HG03571 (cell line): ENCODE measurements around the gene IL18.
A peak's percentile ranks its signal among the peaks of the same experiment; 100 is the strongest.
"Not testable (repeated sequence)": the region's sequence is repeated elsewhere in the genome, so short reads cannot be mapped to it uniquely, and the experiment has no call there.

Source experiments
- ATAC-seq: cut with Tn5 transposase; IDR thresholded peaks from one replicate; pipeline ENCODE4 v1.9.1; 2021; ENCODE audit not compliant: unreplicated experiment

Gene IL18

DNA sequence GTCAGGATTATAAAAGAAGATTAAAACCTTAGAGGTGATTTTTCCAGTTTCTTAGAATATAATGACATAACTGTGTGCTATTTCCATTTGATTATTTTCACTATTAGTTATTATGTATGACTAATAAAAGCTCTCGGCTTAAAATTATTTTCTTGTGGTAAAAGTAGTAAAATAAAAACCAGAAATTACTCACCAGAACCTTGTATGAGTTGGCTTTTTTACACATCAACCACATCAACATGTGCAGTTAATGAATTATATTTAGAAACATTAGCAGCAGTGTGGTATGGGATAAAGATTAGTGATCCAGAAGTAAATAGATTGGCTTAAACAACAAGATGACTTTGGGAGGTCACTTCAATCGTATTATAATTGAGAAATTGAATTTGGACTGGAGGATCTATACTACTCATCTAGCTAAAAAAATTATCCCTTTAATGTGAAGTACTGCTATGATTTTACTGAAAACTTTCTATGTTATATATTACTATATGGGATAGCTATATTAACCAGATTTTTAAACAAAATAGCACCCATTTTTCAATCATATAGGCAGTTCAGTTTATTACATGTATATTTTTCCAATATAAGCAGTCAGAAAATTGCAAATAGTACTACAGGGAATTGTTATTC is 8.6 kb upstream of the IL18 start:
- ATAC-seq: peak; percentile 61

DNA sequence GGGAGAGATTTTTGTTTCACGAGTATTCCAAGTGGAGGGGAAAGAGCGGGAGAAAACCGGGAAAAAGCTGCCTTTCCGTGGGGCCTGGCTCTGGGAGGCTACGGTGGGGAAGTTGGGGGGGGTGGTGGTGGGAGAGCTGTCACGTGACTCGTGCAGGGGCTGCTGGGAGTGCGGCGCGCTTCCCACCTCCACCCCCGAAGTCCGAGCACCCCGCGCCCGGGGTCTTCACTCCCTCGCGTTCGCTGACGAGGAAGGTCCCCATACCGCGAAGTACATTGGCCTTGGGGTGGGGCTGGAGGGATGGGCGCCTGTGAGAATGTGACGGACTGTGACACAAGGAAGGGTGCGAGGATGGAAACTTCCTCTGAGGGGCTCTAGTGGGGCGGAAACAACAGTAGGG is 3.3 kb upstream of the IL18 start, which contains the start of gene TEX12:
Gene TEX12 (plus strand): TSS at position 228 of the 400 bp plus-strand sequence. CDS start 1,897 bp downstream, outside the sequence.
- no peak for ATAC-seq

DNA sequence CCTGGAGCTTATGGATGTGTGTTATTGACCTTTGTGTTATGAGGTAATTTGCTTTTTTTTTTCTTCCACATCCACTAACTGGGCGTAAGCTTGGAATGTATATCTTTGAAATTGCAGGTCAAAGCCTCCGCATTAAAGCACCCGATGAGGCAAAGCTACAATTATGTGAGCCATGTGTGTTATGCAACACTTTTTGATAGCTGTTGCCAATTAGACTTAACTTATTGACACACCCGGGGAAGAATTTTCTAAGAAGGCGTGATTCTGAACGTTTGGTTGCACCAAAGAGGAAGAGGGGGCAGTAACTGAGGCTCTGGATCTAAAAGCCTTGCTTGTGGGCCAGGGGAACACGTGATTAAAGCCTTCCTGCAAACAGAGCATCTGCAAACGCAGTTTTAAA is 2.7 kb upstream of the IL18 start:
- ATAC-seq: no peak

DNA sequence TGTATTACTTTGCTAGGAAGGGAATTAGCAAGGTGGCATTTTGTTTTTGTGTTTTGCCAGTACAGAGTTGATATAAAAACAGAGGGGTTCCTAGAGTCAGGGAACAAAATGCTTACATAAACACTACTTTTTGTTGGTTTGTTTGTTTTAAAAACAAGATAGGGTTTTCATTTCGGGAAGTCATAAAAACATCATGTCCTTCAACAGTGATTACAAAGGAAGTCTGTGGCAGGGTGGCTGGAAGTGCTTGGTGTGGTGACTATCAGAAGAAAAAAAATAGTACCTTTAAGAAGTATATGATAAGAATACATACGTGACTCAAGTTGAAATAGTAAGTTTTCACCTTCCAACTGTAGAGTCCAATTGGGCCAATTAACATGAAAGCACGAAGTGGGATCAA is 1.2 kb upstream of the IL18 start:
- no peak for ATAC-seq

DNA sequence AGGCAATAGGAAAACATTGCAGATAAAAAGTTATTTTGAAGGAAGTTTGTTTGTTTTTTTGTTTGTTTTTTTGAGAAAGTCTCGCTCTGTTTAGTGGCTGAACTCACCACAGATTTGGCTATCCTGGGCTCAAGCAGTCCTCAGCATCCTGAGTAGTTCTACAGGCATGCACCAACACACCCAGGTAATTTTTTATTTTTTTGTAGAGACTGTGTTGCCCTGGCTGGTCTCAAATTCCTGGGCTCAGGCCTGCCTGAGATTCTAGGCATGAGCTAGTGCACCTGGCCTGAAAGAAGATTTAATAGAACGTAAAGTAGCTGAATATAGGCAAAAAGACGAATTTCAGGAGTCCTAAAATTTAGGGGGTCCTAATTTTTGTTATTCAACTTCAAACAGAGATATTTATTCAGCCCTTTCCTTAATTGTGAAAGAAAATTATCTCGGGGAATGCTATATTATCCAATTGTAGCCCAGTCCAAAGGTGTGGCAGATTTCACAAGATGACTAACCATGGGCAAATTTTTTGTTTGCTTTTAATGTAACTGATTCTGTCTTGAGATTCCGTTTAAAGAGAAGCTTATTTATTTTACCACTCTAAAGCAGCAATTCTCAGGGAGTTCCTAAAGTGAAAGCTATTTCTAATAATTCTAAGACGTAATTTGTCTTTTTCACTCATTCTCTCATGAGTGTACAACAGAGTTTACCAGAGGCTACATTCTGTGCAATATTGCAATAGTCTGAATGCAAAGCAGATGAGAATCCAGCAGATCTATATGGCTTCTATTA is 940 bp downstream of the IL18 start:
- ATAC-seq: no peak

DNA sequence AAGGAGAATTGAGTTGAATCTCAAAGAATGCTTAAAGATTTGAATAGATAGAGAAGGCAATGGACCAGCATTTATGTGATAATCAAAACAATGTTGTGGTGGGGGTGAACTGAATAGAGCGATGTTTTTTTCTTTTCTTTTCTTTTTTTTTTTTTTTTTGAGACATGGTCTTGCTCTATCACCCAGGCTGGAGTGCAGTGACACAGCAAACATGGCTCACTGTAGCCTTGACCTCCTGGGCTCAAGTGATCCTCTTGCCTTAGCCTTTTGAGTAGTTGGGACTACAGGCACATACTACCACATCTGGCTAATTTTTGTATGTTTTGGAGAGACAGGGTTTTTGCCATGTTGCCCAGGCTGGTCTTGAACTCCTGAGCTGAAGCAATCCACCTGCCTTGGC is 1.7 kb downstream of the IL18 start:
- ATAC-seq: not testable (repeated sequence)

DNA sequence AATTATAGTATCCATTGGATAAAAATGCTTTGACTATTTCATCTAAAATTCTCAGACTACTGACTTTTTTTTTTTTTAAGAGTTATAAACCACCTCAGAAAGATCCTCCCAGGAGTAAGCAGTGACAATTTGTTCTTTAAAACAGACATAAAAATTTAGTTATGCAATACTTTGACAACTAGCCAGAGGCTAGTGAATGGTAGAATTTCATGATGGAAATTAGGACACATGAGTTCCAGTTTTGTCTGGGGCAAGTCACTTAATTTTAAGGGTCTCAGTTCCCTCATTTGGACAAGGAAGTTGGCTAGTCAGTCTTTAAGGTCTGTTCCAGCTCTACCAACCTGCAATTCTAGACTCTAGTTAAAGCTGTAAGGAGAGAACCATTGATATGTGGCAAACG is 2.9 kb downstream of the IL18 start:
- no peak for ATAC-seq

DNA sequence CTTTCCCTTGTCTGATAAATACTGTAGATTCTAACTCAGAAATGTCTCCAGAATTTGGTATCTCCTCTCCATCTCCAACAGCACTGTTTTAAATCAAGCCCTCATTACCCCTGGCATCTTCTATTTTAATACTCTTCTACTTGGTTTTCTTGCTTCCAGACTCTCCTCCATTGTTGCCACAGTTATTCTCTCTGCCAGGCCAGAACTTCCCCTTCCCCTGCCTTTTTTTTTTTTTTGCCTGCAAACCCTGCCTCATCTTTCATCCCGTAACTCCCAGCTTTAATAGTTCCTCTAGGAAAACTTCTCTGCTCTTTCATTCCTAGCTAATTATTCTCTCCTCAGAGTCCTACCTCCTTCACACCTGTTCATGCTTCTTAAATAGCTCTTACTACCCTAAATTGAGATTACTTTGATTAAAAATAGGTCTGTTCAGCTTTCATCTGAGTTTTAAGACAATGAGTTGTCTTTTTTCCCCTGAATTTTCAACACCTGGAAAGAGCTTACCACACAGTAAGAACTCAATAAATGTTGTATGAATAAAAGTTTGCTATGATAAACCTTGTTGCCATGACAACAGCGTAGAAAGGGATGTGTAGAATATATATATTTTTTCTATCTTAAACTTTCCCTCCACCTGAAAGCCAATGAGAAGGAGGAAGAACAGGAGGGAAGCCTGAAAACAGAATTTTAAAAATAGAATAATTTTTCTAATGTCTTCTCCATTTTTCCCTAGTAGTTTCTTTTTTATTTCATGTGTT is 3.6 kb downstream of the IL18 start:
- no peak for ATAC-seq

DNA sequence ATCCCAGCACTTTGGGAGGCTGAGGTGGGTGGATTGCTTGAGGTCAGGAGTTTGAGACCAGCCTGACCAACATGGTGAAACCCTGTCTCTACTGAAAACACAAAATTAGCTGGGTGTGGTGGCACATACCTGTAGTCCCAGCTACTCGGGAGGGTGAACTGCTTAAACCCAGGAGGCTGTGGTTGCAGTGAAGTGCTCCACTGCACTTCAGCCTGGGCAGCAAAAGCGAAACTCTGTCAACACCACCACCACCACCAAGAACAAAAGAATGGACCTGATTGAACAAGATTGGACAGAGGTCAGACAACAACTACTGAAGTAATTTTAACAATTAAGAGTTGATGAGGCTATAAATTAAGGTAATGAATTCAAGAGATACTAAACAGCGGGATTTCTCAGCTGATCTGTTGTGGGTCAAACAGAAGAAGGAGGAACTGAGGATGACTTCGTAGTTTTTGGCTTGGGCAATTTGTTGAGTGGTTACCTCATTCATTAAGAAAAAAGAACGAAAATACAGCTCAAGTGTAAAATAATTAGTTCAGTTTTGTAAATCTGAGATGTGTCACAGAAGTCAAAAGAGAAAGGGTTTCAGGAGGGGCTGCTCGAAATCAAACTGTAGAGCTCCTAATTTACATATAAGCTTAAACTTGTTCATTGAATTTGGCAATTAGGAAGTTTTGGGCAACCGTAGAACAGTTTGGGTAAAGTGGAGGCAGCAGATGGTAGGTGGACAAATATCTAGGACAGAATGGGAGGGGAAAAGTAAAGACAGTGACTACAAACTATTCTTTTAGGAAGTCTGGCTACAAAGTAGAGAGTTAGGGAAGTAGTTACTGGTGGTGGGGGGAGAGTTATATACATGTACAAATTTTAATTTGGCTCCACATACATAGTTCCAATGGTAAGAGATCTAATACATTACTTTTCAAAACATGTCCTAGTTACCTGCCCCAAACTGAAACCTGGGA is 4.5 kb downstream of the IL18 start:
- ATAC-seq: no peak

DNA sequence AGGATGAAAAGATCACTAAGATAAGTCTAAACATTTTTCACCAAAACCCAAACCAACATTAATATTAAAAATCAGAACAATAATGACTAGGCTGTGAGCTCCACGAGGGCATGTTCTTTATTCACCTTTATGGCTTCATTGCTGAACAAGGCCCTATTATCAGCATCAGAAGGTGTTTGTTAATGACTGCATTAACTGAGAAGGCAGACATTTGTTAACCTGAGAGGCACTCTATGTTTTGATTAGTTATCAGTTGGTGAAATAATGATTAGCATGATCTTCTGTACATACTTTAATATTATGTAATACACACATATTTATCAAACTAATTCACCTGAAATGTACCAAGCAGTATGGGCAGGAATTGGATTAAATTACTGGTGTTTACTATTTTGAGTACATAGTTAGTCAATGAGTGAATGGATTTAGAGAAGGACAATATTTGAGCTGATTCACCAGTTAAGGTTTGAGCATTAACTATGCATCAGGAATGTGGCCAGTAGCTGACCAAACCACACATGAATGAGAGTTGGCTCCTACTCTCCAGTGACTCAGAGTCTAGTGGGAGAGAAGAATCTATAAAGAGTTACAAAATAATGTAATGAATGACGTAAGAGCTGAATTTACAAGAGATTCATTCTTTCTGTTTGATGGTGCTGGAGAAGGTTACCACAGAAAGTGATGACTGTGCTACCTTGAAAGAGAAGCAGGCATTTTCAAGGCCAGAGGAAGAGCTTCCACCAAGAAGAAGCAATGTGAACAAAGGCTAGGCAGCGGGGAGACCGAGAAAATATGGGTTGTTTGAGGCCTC is 6.7 kb downstream of the IL18 start:
- ATAC-seq: no peak

DNA sequence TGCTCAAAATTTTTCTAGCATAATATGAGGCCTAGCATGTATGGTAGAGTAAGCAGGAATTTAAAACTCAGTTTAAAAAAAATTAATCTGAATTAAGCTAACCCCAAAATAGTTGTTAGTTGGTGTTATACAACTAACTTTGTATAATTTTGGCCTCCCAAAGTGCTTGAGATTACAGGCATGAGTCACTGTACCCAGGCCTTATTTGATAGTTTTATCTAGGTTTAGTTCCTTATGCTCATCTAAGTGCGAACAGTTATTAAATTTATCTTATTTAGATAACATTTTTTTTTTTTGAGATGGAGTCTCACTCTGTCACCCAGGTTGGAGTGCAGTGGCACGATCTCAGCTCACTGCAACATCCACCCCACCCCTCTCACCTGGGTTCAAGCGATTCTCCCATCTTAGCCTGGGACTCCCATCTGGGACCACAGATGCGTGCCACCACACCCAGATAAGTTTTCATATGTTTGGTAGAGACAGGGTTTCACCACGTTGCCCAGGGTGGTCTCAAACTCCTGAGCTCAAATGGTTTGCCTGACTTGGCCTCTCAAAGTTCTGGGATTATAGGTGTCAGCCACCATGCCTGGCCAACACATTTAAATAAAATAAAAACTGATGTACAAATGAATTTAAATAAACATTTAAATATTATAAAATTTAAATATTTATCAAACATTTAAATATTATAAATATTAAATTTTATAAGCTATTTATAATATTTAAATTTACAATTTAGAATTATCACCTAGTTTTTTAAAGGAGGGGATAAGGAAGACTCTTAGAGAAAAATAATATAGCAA is 7.5 kb downstream of the IL18 start:
- no peak for ATAC-seq

DNA sequence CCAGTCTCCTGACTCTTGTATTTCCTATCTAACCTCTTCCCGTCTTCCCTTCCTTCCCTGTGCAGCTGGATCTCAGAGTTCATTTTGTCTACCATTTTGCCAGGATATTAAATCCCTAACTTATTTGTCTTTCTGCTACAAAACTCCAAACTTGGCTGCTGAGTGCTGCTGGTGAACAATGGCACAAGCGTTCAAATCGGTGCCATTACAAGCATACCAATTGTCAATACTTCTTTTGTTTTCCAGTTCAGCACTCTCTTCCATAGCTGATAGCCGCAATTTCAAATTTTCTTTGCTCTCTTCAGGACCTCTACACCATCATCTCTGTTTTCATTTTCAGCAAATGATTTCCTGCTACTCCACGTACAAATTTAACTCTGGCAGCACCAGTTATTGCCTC is 13.4 kb downstream of the IL18 start:
- ATAC-seq: no peak

DNA sequence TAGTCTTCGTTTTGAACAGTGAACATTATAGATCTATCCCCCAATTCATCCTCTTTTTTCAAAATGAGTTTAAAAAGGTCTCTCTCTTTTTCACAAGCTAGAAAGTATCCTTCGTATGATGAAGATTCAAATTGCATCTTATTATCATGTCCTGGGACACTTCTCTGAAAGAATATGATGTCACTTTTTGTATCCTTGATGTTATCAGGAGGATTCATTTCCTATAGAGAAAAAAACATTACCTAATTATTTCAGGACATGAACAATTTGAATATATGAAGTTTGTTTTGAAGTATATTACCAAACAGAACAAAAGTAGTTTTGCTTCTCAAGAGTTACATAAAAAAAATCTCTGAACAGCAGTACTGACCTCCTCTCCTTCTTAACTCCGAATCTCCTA is 20.3 kb downstream of the IL18 start:
- no peak for ATAC-seq

DNA sequence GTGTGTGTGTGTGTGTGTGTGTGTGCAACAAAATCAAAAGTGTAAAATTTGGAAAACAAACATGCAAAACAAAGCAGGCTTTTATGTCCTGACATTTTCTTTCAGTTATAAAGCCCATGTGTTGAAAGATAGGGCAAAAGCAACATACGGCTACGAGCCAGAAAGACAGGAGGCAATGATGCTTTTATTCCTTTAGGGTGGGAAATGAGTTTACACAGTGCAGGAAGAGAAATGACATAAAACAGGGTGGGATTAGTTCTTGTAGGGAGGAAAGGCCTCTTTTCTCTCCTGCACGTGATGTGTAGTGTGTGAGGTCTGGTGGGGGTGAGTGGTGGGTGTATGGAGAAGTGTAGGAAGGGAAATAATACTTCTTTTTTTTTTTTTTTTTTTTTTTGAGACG is 29.4 kb downstream of the IL18 start:
- no peak for ATAC-seq

DNA sequence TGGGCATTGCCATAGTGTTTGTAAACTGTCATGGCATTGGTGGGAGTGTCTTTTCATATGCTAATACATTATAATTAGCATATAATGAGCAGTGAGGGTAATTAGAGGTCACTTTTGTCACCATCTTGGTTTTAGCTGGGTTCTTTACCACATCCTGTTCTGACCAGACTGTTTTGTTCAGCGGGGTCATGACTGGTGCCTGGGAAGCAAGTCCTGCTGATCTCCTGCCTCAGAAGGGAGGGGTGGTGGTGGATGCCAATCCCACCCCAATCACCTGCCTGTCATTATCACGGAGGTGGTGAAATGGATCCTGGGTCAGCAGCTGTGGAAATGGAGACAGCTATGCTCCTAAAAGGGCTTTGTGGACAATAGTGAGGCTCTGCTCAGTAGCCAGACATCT is 31.2 kb downstream of the IL18 start:
- no peak for ATAC-seq

DNA sequence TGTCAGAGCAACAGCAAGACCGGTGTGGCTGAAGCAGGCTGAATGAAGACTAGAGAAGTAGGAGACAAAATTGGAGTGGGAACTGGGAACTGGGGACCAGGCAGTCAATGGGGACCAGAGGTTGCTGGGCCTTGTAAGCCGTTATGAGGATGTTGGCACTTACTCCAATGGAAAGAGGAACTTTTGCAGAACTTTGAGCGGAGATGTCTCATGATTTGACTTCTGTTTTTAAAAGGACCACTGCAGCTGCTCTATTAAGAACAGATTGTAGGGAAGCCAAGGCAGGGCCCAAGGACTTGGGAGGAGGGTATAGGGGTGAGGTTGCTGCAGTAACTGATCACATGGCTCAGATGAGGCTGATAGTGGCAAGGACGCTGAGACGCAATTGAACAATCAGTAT is 34.2 kb downstream of the IL18 start:
- no peak for ATAC-seq

DNA sequence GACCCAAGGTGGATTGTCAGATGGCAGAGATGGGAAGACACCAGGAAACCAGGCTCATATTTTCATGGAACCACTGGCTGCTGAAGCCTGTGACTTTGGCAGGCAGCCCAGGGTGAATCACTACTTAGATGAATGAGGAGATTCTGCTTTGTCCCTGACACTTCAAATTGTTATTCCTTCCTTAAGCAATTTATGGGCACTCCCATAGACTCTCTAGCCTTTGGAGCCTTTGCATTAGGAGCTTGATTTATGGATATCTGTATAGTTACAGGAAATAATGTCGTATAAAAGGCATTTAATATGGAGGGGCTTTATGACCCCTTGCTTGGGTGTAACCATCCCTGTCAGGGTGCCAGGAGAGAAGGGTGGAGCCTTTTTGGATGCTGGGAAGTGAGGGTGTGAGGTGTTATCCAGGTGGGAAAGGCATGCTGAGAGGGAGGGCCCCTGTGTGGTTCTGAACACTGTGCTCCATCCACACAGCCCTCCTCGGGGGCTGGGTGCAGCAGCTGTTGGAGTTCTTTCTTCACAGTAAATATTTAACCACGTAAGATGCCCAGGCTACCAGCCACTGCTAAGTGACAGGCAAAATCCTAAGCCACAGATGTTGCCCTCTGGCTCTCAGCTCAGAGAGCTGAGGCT is 35.3 kb downstream of the IL18 start:
- ATAC-seq: no peak

DNA sequence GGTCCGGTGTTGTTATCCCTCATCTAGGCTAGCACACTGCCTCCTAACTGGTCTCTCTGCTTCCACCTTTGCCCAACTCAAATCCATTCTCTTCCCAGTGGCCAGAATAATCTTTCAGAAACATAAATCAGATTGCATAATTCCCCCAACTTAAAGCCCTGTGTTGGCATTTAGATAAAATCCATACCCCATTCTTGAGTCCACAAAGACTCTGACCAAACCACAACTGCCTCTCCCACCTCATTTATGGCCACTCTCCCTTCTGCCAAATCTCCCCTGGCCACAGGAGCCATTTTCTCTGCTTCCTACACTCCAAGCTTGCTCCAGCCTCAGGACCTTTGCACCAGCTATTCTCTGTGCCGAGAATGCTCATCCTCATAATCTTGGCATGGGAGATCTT is 36.8 kb downstream of the IL18 start:
- no peak for ATAC-seq

DNA sequence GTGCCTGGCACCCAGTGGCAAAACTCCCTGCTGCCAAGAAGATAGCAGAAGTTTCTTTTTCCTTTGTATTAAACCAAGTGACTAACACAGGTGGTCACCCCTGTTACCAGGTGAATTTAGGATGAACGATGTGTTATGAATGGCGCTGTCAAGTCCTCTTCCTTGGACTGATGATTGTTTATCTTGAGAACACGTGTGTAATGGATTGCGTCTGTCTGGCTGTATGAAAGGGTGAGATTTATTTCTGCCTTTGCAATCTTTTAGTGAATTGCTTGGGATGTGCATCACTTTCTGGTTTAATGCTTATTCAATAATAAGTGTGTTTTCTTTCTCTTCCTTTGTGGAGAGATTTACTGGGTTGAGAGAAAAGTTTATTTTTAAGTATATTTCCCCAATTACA is 40.8 kb downstream of the IL18 start:
- ATAC-seq: no peak
